Kasumi-1 (cell line): ENCODE data around the gene NRCAM.
A peak's percentile ranks its signal among the peaks of the same experiment; 100 is the strongest.

Experiments
- DNase-seq, 2 experiments: peaks; one replicate each; lab custom pipeline; 2025; lab: John Stamatoyannopoulos, UW

NRCAM gene

GRCh38 chr7:108308276-108308675, 148.0 kb downstream of the NRCAM start:
- no peak for DNase-seq

- DNase-seq, result no peak
These were observed 148.6 kb downstream of the NRCAM start for GRCh38 chr7:108307595-108307994.

- DNase-seq, result no peak
These were observed 149.0 kb downstream of the NRCAM start for GRCh38 chr7:108307194-108307593.

- DNase-seq, result no peak
These were observed 152.9 kb downstream of the NRCAM start for GRCh38 chr7:108303332-108303731.

DNA sequence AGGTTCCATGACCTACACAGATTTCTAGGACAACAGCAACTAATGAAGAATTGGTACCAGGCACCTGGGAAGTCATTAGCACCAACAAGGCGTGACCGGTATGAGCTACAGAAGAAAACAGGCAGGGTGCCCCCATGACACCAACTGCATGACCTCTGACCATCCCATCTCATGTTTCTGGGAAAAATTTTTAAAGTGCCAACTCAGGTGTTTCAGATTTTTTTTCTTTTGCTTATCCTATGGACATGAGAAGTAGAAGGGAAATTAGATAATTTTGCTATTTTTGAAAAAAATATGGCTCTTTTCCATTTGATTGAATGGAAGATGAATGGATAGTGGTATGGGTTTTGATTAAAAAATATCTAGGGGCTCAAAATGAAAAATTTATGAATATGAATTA, 154.8 kb downstream of the NRCAM start:
- no peak for DNase-seq

DNA sequence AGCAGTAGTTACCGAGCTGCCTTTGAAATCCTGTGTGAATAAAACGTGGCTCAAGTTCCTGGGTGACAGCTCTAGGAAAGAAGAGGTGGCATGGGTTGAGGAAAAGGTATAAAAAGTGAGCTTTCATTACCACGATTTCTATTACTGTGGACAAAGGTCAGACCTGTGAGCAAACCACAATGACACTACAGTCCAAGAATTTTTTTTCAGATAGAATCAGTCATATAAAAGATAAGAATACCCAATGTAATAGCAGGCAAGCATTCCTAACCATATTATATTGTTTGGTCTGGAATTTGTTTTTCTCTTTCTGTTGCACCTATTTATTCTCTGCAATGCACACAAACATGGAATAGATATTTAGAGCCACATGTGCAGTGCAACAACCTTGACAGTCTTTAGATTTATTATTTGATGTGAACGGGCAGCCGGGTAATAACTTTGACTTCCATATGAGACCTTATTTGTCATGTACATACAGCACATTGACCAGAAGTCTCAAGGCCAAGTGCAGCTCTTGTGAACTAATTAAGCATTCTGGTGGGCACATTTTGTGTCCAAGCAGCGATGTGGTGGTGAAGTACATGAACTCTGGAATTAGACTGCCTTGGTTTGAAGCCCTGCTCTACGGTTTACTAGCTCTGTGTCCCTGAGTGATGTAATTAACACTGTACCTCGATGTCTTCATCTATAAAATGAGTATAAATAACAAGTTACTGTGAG, 156.8 kb downstream of the NRCAM start:
- DNase-seq, result no peak

DNA sequence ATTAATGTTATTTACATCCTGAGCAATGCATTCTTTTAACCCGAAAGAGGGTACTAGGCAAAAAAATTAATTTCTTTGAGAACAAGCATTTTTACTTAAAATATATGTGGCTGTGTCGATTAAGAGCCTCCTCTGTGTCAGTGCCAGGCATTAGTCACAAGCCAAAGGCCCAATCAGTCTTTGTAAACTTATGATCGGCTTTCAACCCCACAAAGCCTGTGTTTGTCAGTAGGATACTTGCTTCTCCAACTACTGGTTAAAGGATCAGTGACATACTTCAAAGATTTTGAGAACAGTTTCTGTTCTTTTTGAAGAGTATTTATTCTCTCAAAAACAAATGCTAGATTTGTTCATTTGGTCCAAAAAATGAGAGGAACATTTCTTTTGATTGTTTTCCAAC, 159.3 kb downstream of the NRCAM start:
- DNase-seq, result no peak

GRCh38 chr7:108294595-108294994, 161.6 kb downstream of the NRCAM start:
- DNase-seq, result peak; percentile 90

DNA sequence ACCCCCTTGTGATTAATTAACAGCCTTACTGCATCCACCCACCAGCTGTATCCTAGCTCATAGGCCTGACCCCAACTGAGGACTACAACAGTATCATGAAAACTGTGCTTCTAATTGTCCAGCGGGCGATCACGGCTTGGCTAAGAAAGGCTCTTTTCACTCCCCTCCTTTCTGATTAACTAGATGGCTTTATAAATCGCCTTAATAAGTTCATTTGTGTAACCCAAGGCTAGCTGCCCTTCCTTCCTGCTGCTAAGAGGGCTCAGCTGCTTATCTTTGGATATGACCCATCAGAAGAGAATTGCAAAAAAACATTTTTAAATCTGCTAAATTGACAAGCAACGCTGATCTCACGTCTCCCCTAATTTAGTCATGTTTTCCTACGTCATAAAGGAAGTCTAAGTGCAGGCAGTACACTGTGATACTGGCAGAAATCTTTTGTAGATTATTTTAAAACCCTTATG, 163.1 kb downstream of the NRCAM start:
- DNase-seq, result no peak

GRCh38 chr7:108292541-108292940, 163.7 kb downstream of the NRCAM start:
- no peak for DNase-seq

- no peak for DNase-seq
These were observed 164.3 kb downstream of the NRCAM start for GRCh38 chr7:108291791-108292440.

DNA sequence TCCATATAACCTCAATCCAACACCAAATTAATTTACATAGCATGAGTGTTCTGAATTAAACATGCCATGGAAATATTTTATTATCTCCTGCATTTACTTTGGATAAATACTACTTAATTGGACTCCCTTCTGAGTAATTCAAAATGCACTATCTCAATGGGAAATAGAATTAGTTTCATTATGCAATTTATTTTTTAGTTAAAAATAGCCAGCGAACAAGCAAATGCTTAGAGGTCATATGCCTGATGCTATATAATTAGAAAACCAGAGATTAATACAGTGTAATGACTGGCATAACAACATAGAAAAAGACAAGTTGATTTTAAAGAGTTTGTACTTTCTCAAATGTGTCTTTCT, 165.1 kb downstream of the NRCAM start:
- DNase-seq, result no peak

DNA sequence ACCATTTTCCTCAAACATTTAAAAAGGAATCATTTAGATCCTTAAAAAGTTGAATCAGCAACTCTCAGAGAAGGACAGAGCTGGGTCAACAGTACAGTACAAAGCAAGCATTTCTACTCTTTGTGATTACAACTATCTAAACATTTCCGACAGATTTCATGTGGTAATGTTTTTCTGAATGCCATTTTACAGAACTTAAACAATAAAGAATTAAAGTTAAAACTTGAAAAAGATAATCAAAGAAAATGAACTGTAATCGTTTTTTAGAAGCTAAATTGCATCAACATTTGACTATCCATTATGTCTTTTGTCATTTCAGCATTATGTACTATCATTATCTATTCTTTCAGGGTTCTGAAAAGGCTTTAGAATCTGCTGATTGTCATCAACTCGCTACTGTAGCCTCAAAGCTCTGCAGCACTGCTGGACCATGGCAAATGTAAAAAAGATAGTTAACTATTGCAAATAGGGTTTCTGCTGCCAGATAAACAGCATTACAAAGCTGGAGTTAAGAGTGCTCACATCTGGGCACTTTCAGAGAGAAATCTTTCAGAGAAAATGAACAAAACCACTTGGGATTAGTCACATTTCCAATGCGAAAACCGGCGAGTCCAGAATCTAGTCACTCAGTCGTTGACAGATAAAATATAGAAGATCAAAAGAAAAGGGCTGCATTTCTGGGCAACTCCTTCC, 165.6 kb downstream of the NRCAM start:
- no peak for DNase-seq

DNA sequence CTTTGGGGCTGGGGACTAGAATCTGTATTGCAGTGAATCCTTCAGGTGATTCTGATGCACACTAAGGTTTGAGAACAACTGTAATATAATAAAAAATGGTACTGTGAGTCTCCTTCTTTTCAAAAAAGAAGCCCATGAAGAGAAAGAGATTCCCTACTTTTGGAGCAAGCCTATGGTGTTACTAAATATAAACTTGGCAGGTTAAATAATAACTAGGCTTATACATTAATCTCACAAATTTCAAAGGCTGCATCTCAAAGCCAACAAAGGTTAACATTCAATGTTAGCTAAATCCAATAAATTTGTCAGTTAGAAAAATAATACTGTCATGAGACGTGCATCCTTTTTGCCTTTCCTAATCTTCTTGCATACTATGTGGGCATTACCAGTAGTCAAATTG, 166.4 kb downstream of the NRCAM start:
- DNase-seq, result no peak

- no peak for DNase-seq
These were observed 168.4 kb downstream of the NRCAM start for GRCh38 chr7:108287857-108288256.

- no peak for DNase-seq
These were observed 169.8 kb downstream of the NRCAM start for GRCh38 chr7:108286290-108286904.

DNA sequence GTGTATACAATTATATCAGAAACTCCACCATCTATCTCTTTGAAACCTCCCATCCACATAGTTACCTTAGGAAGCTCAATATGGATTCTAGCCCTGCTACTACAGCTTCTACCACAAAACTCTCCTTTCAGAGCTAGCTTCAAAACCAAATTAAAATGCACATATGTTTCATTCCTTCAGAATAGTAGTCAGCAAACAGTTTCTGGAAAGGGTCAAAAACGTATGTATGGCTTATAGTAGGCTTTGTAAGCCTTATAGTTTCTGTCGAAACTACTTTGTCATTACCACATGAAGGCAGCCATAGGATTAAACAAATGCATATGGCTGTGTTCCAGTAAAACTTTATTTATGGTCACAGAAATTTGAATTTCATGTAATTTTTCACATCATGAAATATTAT, 170.5 kb downstream of the NRCAM start:
- DNase-seq, result no peak

DNA sequence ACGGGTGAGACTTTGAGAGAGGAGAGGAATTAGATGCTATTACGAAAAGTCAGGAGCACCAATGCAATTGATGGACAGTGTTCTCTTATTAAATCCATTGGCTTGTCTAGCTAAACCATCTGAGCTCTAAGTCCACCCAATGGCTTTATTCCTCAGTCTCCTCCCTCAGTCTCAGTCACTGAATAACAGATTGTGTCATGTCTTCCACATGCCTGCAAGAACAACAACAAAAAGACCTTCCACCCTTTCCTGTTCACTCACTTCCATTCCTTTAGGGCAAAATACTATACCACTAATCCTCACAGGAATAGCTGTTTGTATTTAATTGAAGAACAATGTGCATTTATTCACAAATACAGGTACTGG, 171.2 kb downstream of the NRCAM start:
- no peak for DNase-seq

DNA sequence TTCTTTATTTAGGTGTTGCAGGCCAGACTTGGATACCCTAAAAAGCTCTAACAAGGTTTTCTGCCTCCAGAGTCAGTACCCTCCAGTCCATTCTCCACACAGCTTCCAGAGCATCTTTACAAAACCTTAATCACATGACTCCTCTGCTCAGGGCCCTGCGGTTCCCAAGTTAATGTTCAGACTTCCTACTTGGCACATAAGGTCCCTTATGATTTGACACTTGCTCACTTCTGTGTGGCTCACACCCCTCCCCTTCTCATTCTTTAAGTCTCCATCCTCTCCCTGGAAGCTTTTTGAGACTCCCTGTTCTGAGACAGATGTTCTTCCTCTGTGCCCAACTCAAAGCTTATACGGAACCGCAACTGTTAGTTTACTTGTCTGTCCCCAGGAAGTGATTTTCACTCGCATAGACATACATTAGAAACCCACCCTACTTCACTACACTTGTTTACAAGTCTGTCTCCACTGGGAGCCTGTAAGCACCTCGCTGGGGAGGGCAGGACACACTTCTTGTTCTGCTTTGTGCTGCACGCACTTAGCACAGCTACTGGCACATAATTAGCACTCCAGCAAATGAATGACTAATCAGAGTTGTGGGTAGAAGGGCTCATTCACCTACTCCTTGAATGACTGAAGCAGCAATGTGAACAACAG, 171.8 kb downstream of the NRCAM start:
- DNase-seq, result peak; percentile 22 to 24

GRCh38 chr7:108283252-108283651, 173.0 kb downstream of the NRCAM start:
- DNase-seq, result no peak

DNA sequence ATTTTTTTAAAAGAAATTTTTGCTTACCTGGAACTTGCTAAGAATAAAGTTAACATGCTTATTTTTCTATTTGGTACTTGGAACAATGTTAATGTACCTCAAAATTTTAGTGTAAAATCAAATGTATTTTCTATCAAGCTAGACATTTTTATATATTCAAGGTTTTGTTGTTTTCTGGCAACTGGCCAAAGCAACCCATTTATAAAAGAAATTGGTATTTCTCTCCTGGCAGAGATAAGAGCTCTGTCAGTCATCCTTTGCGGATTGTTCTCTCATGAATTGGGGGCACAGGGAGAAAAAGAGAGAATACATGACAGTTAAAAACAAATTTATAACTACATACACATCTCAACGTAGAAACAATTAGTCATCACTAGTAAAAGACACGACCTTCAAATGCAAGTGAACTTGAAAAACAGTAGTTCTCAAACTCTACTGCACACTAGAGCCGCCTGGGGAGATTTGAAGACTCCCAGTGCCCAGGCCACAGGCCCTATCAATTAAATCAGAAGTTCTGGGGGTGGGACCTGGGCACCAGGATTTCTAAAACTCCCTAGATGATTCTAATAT, 173.7 kb downstream of the NRCAM start:
- DNase-seq, result no peak

DNA sequence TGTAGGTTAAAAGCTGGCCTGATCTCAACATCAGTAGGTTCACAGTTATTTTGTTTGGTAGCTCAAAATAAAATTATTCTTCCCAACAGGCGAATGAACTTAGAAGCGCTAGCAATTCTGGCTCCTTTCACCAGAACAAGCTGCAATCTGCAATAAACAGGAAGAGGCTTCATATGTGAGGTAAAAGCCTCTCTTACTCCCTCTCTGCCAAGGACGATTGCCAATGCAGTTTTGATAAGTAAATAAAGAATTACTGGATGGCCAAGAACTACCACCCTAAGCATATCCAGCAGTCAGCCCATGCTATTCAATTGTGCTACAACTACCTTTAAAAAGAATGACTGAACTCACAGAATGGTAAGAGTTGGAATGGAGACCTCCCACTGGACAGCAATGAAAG, 176.1 kb downstream of the NRCAM start:
- no peak for DNase-seq
